PC-3 (cell line): ENCODE results near the gene ADM5. TPM values are rescaled to one million over a fixed set of nuclear protein-coding genes. Genes with fewer than 3 reads are reported as not detected.

Experiments
- ATAC-seq: fragments of 200-7000 bp; cut with Tn5 transposase; 2 replicates; pipeline ENCODE4 v1.9.1; 2020; ENCODE audit warnings: mild to moderate bottlenecking, moderate library complexity
- BruUV-seq: library from RNA; stranded (reverse); fragments of 400-500 nt; replicated peaks from 2 replicates; lab custom pipeline; 2021; lab: Mats Ljungman, UMichigan
- CTCF ChIA-PET: fragments of 300-600 bp; sonication (Branson Sonifier 250); formaldehyde crosslinking; loops from one replicate; lab custom pipeline; 2022; ENCODE audit warnings: antibody characterized with exemption; lab: Charles Lee
- POLR2A ChIA-PET: fragments of 300-600 bp; sonication (Branson Sonifier 250); formaldehyde crosslinking; loops from one replicate; lab custom pipeline; 2022; ENCODE audit warnings: antibody characterized with exemption; ENCODE audit not compliant: unreplicated experiment; lab: Charles Lee
- DNase-seq: peaks from one replicate; pipeline ENCODE4 v3.0.0-alpha.2; 2015
- H2AFZ ChIP-seq: fragments of 300-600 bp; sonication (generic); 2 replicates; pipeline ENCODE4 v1.6.0; 2016; ENCODE audit warnings: antibody characterized with exemption, low read length
- H3F3A ChIP-seq: fragments of 300-600 bp; sonication (generic); one replicate; pipeline ENCODE4 v1.6.0; 2017; ENCODE audit warnings: antibody characterized with exemption, low read length, control low read depth, mild to moderate bottlenecking; ENCODE audit not compliant: unreplicated experiment
- H3K27ac ChIP-seq: fragments of 300-600 bp; sonication (generic); 2 replicates; pipeline ENCODE4 v1.5.1; 2016; ENCODE audit warnings: mild to moderate bottlenecking, low read length
- H3K27me3 ChIP-seq: fragments of 300-600 bp; sonication (generic); 2 replicates; pipeline ENCODE4 v1.6.1; 2016; ENCODE audit warnings: low read length, mixed read lengths
- H3K36me3 ChIP-seq: fragments of 300-600 bp; sonication (generic); 2 replicates; pipeline ENCODE4 v1.6.1; 2016; ENCODE audit warnings: low read depth, mixed run types, low read length, mixed read lengths
- H3K4me1 ChIP-seq: fragments of 300-600 bp; sonication (generic); 2 replicates; pipeline ENCODE4 v1.5.1; 2016; ENCODE audit warnings: low read length; ENCODE audit not compliant: insufficient read depth
- H3K4me2 ChIP-seq: fragments of 300-600 bp; sonication (generic); 2 replicates; pipeline ENCODE4 v1.6.0; 2016; ENCODE audit warnings: low read length
- H3K4me3 ChIP-seq: fragments of 300-600 bp; sonication (generic); 2 replicates; pipeline ENCODE4 v1.5.1; 2016; ENCODE audit warnings: mild to moderate bottlenecking, low read length, mixed read lengths
- H3K79me2 ChIP-seq: fragments of 300-600 bp; sonication (generic); 2 replicates; pipeline ENCODE4 v1.6.1; 2017; ENCODE audit warnings: low read length, mixed read lengths
- H3K9ac ChIP-seq: fragments of 300-600 bp; sonication (generic); 2 replicates; pipeline ENCODE4 v1.6.0; 2016; ENCODE audit warnings: mild to moderate bottlenecking, low read length
- H3K9me2 ChIP-seq: fragments of 300-600 bp; sonication (generic); replicated peaks from 2 replicates; pipeline ENCODE4 v1.6.1; 2016; ENCODE audit warnings: mixed run types, low read length, mixed read lengths
- H3K9me3 ChIP-seq: fragments of 300-600 bp; sonication (generic); 2 replicates; pipeline ENCODE4 v1.6.1; 2016; ENCODE audit warnings: low read length, mixed read lengths
- H4K20me1 ChIP-seq: fragments of 300-600 bp; sonication (generic); 2 replicates; pipeline ENCODE4 v1.6.1; 2016; ENCODE audit warnings: low read length, mixed read lengths
- EZH2 ChIP-seq: fragments of 300-600 bp; sonication (generic); IDR thresholded peaks from one replicate; pipeline ENCODE4 v1.6.1; 2017; ENCODE audit warnings: antibody characterized with exemption, mild to moderate bottlenecking, low read length; ENCODE audit not compliant: unreplicated experiment
- EZH2phosphoT487 ChIP-seq: fragments of 300-600 bp; sonication (generic); IDR thresholded peaks from 2 replicates; pipeline ENCODE4 v1.6.1; 2018; ENCODE audit warnings: mild to moderate bottlenecking, antibody characterized with exemption, low read length, borderline replicate concordance
- intact Hi-C: fragments of 100-400 bp; cut with micrococcal nuclease; formaldehyde crosslinking; loops from 2 replicates; pipeline ENCODE4 v1.9.0; 2023
- total RNA-seq: library from RNA; depleted of rRNA; stranded (reverse); fragments of >200 nt; gene quantifications from 2 replicates; pipeline ENCODE4 v1.2.3, GENCODE V29; 2014
- TF ChIP-seq, protein P1 (sequence below): fragments of 300-600 bp; sonication (generic); conservative IDR thresholded peaks from 2 replicates; pipeline ENCODE4 v1.5.1; 2017; ENCODE audit warnings: antibody characterized with exemption, low read depth, mild to moderate bottlenecking, low read length

ADM5 gene
- total RNA-seq, 1 experiment from 2014 or later, result 6.3 TPM

DNA sequence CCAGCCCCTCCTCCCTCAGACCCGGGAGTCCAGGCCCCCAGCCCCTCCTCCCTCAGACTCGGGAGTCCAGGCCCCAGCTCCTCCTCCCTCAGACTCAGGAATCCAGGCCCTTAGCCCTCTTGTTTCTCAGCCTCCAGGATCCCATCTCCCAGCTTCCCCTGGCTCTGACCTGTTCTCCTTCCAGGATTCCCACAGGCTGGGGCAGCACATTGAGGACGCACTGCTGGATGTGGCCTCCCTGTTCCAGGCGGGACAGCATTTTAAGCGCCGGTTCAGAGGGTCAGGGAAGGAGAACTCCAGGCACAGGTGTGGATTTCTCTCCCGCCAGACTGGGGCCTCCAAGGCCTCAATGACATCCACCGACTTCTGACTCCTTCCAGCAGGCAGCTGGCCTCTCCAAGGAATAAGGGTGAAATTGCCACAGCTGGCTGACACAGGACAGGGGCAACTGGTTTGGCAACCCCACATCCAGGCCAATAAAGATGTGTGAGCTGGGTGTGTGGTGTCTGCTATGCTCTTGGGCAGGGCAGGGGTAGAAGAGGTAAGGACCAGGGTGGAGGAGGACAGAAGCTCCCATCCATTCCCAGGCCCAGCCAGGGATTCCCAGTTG lies 23.9 kb downstream of the ADM5 start:
- DNase-seq (peak; percentile 86), ATAC-seq (peak; percentile 68)
- CTCF ChIA-PET, result no interaction called here
- Histone ChIP-seq H3K9ac (no peak overlapping the region), H3K36me3 (no peaks in the 10 kb centered on the region), H3K4me3 (no peak overlapping the region), H3K4me1 (peaks cover 21% of the 10 kb centered on the region), H3K4me2 (peak overlapping the region; percentile 66), H2AFZ (no peak overlapping the region), H3K9me3 (no peaks in the 10 kb centered on the region), H4K20me1 (no peaks in the 10 kb centered on the region), H3F3A (no peaks in the 10 kb centered on the region), H3K27ac (peak overlapping the region; percentile 30), H3K9me2 (no peaks in the 10 kb centered on the region), H3K79me2 (no peaks in the 10 kb centered on the region), H3K27me3 (no peaks in the 10 kb centered on the region)
- intact Hi-C loops, result no loop called here
- TF ChIP-seq, protein P1, sequence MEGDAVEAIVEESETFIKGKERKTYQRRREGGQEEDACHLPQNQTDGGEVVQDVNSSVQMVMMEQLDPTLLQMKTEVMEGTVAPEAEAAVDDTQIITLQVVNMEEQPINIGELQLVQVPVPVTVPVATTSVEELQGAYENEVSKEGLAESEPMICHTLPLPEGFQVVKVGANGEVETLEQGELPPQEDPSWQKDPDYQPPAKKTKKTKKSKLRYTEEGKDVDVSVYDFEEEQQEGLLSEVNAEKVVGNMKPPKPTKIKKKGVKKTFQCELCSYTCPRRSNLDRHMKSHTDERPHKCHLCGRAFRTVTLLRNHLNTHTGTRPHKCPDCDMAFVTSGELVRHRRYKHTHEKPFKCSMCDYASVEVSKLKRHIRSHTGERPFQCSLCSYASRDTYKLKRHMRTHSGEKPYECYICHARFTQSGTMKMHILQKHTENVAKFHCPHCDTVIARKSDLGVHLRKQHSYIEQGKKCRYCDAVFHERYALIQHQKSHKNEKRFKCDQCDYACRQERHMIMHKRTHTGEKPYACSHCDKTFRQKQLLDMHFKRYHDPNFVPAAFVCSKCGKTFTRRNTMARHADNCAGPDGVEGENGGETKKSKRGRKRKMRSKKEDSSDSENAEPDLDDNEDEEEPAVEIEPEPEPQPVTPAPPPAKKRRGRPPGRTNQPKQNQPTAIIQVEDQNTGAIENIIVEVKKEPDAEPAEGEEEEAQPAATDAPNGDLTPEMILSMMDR, result no peak
- no TSS peak for BruUV-seq
- POLR2A ChIA-PET, result interaction anchor here (0.6 to 0.7 kb wide), 2 partner anchors 49 to 72 kb away, joined by 4 to 5 read pairs; partner anchors contain the start of gene SCAF1

DNA sequence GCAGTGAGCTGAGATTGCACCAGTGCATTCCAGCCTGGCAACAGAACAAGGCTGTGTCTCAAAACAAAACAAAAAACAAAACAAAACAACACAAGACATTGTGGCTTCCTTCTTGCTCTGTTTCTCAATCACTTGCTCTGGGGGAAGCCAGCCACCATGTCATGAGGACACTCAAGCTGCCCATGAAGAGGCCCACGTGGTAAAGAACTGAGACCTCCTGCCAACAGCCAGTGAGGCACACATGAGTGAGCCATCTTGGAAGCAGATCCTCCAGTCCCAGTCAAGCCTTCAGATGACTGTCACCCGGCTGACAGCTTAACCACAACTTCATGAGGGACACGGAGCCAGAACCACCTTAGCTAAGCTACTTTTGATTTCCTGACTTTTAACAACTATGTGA lies 26.8 kb downstream of the ADM5 start:
- intact Hi-C loops, result no loop called here

DNA sequence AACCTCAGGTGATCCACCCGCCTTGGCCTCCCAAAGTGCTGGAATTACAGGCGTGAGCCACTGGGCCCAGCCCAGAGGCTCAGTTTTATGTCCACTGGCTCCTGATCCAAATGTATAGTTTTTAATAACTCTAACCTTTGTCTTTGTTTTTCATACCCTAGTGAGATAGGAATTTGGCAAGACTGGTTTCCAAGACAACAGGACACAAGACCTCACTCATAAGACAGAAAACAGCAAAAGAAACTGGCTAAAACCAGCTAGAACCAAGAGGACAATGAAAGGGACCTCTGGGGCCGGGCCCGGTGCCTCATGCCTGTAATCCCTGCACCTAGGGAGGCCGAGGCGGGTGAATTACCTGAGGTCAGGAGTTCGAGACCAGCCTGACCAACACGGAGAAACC lies 29.1 kb downstream of the ADM5 start:
- intact Hi-C loops, result no loop called here
- no peak for DNase-seq
- no peaks in the 10 kb centered on the region for H3K9me2 ChIP-seq
- POLR2A ChIA-PET, result interaction anchor here (0.6 kb wide), 1 partner anchor 42 kb away, joined by 4 read pairs; no protein-coding TSS in a partner anchor
- TF ChIP-seq EZH2 (no peak), EZH2phosphoT487 (no peak)
- TF ChIP-seq, protein P1, result no peak
- peaks cover 4% of the 10 kb centered on the region; the same call in 1 of the 2 replicates for H3K4me1 ChIP-seq
- no peak overlapping the region for H3K4me3 ChIP-seq
- H3K79me2 ChIP-seq, result no peaks in the 10 kb centered on the region
- H4K20me1 ChIP-seq, result no peaks in the 10 kb centered on the region
- H3K9ac ChIP-seq, result no peak overlapping the region
- CTCF ChIA-PET, result interaction anchor here (0.6 kb wide), 1 partner anchor 79 kb away, joined by 3 read pairs; the partner anchor contains the start of gene RRAS
- no TSS peak for BruUV-seq
- H3K27ac ChIP-seq, result no peak overlapping the region
- H3F3A ChIP-seq, result no peaks in the 10 kb centered on the region
- H2AFZ ChIP-seq, result no peak overlapping the region
- no peak overlapping the region for H3K4me2 ChIP-seq
- ATAC-seq, result 0 out of 2 replicates have a peak, but pooled peaks have one; percentile 22
- H3K9me3 ChIP-seq, result no peaks in the 10 kb centered on the region
- no peaks in the 10 kb centered on the region for H3K27me3 ChIP-seq
- no peaks in the 10 kb centered on the region for H3K36me3 ChIP-seq

More for the DNA sequence above, 26.8 kb downstream of the ADM5 start:
- POLR2A ChIA-PET, result no interaction called here
- Histone ChIP-seq H3F3A (no peaks in the 10 kb centered on the region), H2AFZ (no peak overlapping the region), H3K4me1 (peaks cover 14% of the 10 kb centered on the region), H3K79me2 (no peaks in the 10 kb centered on the region), H4K20me1 (no peaks in the 10 kb centered on the region), H3K36me3 (no peaks in the 10 kb centered on the region), H3K9ac (no peak overlapping the region), H3K9me2 (no peaks in the 10 kb centered on the region), H3K9me3 (no peaks in the 10 kb centered on the region), H3K4me2 (no peak overlapping the region), H3K27ac (no peak overlapping the region), H3K27me3 (no peaks in the 10 kb centered on the region), H3K4me3 (no peak overlapping the region)
- DNase-seq (no peak), ATAC-seq (no peak)
- BruUV-seq, result no TSS peak
- CTCF ChIA-PET, result no interaction called here
- TF ChIP-seq, protein P1, result no peak
- no peak for TF ChIP-seq EZH2
